Peyer's patch (tissue), 4 donors: ENCODE data around the gene ITM2C. TPM values are rescaled to one million over a fixed set of nuclear protein-coding genes. Genes with fewer than 3 reads are reported as not detected.

ENCODE experiments used
- DNase-seq, 3 donors: peaks; one replicate each; pipeline ENCODE4 v3.0.0-alpha.2; 2017 to 2019
- H3K27ac ChIP-seq, 4 donors: fragments of 200-600 bp; sonication (generic); one replicate each; pipeline ENCODE4 v1.5.1; 2016 to 2019
- H3K27me3 ChIP-seq, 2 donors: fragments of 200-600 bp; sonication (generic); one replicate each; pipeline ENCODE4 v1.5.1; 2019
- H3K36me3 ChIP-seq, 3 donors: fragments of 200-600 bp; sonication (generic); one replicate each; pipeline ENCODE4 v1.5.1; 2016 to 2019
- H3K4me1 ChIP-seq, 4 donors: fragments of 200-600 bp; sonication (generic); one replicate each; pipeline ENCODE4 v1.5.1; 2016 to 2019
- H3K4me3 ChIP-seq, 4 donors: fragments of 200-600 bp; sonication (generic); 1 replicate in 3 of 4; 2 replicates in 1 of 4; pipeline ENCODE4 v1.5.1; 2016 to 2019; ENCODE audit warnings: mild to moderate bottlenecking in 1 of 4
- H3K9me3 ChIP-seq, 4 donors: fragments of 200-600 bp; sonication (generic); one replicate each; pipeline ENCODE4 v1.5.1; 2016 to 2019; ENCODE audit warnings: mild to moderate bottlenecking in 1 of 4
- POLR2A ChIP-seq, 2 donors: fragments of 450-650 bp; IDR thresholded peaks; one replicate each; pipeline ENCODE4 v1.5.1; 2017; ENCODE audit warnings: antibody characterized with exemption in 2 of 2, mild to moderate bottlenecking in 2 of 2, moderate library complexity in 2 of 2
- total RNA-seq, 4 donors: library from RNA; depleted of rRNA; stranded (reverse); fragments of >200 nt; gene quantifications; one replicate each; pipeline ENCODE4 v1.1.0, GENCODE V29; 2016
- TF ChIP-seq, protein P1 (sequence below), 6 experiments: fragments of 450-650 bp in 4 of 6; fragments of 200-600 bp in 2 of 6; sonication (generic) in 1 of 6; IDR thresholded peaks; one replicate each; pipeline ENCODE4 v1.5.1; 2017 to 2019; ENCODE audit warnings: antibody characterized with exemption in 6 of 6, mild to moderate bottlenecking in 3 of 6, moderate library complexity in 1 of 6

ITM2C gene
- total RNA-seq, 4 donors from 2014 or later, result 69.3 to 710 (median 610) TPM

DNA sequence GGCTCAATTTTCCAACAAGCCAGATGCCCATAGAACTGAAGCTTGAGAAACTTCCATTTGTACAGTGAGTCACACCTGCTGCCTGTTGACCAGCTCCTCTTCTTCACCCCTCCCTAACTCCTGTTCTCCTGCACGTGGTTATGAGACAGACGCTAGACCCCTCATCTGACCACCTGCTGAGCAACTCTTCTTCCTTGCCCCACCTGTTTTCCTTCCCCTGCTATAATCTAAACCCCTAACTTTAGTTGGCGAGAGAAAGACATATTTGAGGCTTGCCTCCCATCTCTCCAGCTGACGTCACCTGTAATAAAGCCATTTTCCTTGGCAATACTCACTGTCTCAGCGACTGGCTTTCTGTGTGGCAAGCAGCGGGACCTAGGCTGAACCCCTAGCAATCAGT is 22.3 kb upstream of the ITM2C start:
- Histone ChIP-seq H3K27me3 (no peaks in the 10 kb centered on the region), H3K9me3 (peaks cover 0 to 4% (median 0%) of the 10 kb centered on the region in 4 donors), H3K27ac (peak overlapping the region in 1 of 4 donors; percentile 4), H3K4me3 (no peak overlapping the region), H3K36me3 (no peaks in the 10 kb centered on the region), H3K4me1 (peaks cover 0 to 3% (median 0%) of the 10 kb centered on the region in 4 donors)
- TF ChIP-seq POLR2A (IDR thresholded peaks at IDR 0.05), result no peak
- TF ChIP-seq, protein P1, sequence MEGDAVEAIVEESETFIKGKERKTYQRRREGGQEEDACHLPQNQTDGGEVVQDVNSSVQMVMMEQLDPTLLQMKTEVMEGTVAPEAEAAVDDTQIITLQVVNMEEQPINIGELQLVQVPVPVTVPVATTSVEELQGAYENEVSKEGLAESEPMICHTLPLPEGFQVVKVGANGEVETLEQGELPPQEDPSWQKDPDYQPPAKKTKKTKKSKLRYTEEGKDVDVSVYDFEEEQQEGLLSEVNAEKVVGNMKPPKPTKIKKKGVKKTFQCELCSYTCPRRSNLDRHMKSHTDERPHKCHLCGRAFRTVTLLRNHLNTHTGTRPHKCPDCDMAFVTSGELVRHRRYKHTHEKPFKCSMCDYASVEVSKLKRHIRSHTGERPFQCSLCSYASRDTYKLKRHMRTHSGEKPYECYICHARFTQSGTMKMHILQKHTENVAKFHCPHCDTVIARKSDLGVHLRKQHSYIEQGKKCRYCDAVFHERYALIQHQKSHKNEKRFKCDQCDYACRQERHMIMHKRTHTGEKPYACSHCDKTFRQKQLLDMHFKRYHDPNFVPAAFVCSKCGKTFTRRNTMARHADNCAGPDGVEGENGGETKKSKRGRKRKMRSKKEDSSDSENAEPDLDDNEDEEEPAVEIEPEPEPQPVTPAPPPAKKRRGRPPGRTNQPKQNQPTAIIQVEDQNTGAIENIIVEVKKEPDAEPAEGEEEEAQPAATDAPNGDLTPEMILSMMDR (IDR thresholded peaks at IDR 0.05), result no peak
- no peak for DNase-seq

DNA sequence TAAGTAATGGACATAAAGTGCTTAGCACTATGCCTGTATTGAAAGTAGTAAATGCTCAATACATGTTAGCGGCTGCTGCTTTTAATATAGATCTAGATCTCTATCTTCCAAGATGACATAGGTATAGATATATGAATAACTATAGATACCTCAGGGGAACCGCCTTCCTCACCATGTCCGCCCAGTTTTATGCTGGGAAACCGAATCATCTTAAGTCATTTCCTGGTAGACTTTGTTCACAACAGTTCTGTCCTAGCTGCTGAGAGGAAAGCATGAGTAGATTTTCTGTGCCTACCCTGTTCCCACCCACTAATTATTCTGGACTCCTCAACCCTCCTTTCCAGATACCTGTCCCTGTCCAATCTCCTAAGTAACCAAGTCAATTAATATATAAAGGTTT is 21.6 kb upstream of the ITM2C start:
- TF ChIP-seq, protein P1 (IDR thresholded peaks at IDR 0.05), result no peak
- TF ChIP-seq POLR2A (IDR thresholded peaks at IDR 0.05), result no peak
- Histone ChIP-seq H3K36me3 (no peaks in the 10 kb centered on the region), H3K27me3 (no peaks in the 10 kb centered on the region), H3K27ac (peak overlapping the region in 1 of 4 donors; percentile 4), H3K9me3 (peaks cover 0 to 1% (median 0%) of the 10 kb centered on the region in 4 donors), H3K4me1 (peaks cover 0 to 5% (median 0%) of the 10 kb centered on the region in 4 donors), H3K4me3 (no peak overlapping the region)
- peak in 1 of 3 donors; percentile 59 for DNase-seq

GRCh38 chr2:230846360-230846759 is 18.4 kb upstream of the ITM2C start:
- no peaks in the 10 kb centered on the region for H3K36me3 ChIP-seq
- H3K27ac ChIP-seq, result no peak overlapping the region
- H3K4me3 ChIP-seq, result no peak overlapping the region
- peaks cover 0 to under 1% (median 0%) of the 10 kb centered on the region in 4 donors for H3K9me3 ChIP-seq
- no peak for TF ChIP-seq POLR2A (IDR thresholded peaks at IDR 0.05)
- TF ChIP-seq, protein P1 (IDR thresholded peaks at IDR 0.05), result no peak
- peaks cover 0 to 7% (median 0%) of the 10 kb centered on the region in 4 donors for H3K4me1 ChIP-seq
- no peak for DNase-seq
- no peaks in the 10 kb centered on the region for H3K27me3 ChIP-seq

- H3K4me1 ChIP-seq, result peaks cover 0 to 5% (median 0%) of the 10 kb centered on the region in 4 donors
- H3K4me3 ChIP-seq, result no peak overlapping the region
- no peaks in the 10 kb centered on the region for H3K27me3 ChIP-seq
- H3K9me3 ChIP-seq, result peaks cover 0 to 4% (median 0%) of the 10 kb centered on the region in 4 donors
- H3K36me3 ChIP-seq, result no peaks in the 10 kb centered on the region
- no peak for TF ChIP-seq POLR2A (IDR thresholded peaks at IDR 0.05)
- TF ChIP-seq, protein P1 (IDR thresholded peaks at IDR 0.05), result peak; percentile 83 to 93 (median 88)
- no peak overlapping the region for H3K27ac ChIP-seq
- peak; percentile 89 to 97 (median 93) for DNase-seq
Measured at GRCh38 chr2:230847883-230848388, 16.8 kb upstream of the ITM2C start.

DNA sequence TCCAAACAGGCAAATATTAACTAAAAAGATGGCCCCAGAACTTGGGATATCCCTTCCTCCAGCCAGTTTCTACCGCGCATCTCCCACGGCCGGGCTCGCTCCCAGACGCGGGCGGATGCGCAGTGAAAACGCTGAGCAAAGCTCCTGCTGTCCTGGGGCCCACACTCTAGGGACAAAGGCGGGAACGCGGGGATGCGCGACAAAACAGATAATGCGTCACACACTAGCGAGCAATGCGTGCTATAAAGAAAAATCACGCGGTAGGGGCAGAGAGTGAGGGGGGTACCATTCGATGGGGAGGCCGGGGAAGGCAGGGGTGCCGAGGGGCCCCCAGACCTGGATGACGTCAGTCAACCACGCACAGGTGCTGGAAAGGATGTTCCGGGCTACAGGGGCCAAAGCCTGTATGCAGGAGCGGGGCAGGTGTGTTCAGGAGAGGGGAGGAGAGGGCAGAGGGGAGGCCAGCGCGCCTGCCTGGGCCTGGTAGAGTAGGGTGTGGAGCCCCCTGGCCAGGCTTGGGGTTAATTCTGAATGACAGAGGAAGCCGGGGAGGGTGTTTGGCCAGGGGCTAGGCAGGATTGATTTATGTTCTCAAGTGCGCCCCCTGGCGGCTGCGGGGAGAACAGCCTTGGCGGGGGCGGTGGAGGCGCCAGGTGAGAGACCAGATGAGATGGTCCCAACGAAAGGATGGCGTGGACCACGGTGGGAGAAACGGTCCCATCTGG is 14.9 kb upstream of the ITM2C start:
- DNase-seq, result peak; percentile 74 to 85 (median 75)

More for the DNA sequence above, 14.9 kb upstream of the ITM2C start:
- TF ChIP-seq, protein P1 (IDR thresholded peaks at IDR 0.05), result peak; percentile 58 to 88 (median 68)
- TF ChIP-seq POLR2A (IDR thresholded peaks at IDR 0.05), result no peak
- H3K36me3 ChIP-seq, result no peaks in the 10 kb centered on the region
- no peaks in the 10 kb centered on the region for H3K27me3 ChIP-seq
- H3K4me1 ChIP-seq, result peaks cover 0 to 5% (median 0%) of the 10 kb centered on the region in 4 donors
- peaks cover 0 to 4% (median 0%) of the 10 kb centered on the region in 4 donors for H3K9me3 ChIP-seq
- no peak overlapping the region for H3K27ac ChIP-seq
- H3K4me3 ChIP-seq, result no peak overlapping the region
